GOT3 (cell line): ENCODE data around the gene MAML2.

Experiments used
- DNase-seq: peaks from one replicate; lab custom pipeline; 2025; ENCODE audit warnings: mixed read lengths; lab: John Stamatoyannopoulos, UW

Gene MAML2

GRCh38 chr11:96102664-96103078, 240.3 kb downstream of the MAML2 start:
- no peak for DNase-seq

- no peak for DNase-seq
Observed at GRCh38 chr11:96101146-96101545, 241.8 kb downstream of the MAML2 start.

GRCh38 chr11:96098511-96099241, 244.3 kb downstream of the MAML2 start:
- DNase-seq, result no peak

- no peak for DNase-seq
Observed at GRCh38 chr11:96097844-96098421, 245.1 kb downstream of the MAML2 start.

GRCh38 chr11:96096360-96096759, 246.6 kb downstream of the MAML2 start:
- no peak for DNase-seq

GRCh38 chr11:96095884-96096303, 247.1 kb downstream of the MAML2 start:
- no peak for DNase-seq

- DNase-seq, result no peak
Observed at GRCh38 chr11:96094156-96094555, 248.8 kb downstream of the MAML2 start.

- DNase-seq, result no peak
Observed at GRCh38 chr11:96092511-96092910, 250.5 kb downstream of the MAML2 start.

GRCh38 chr11:96091476-96091875, 251.5 kb downstream of the MAML2 start:
- DNase-seq, result no peak

- DNase-seq, result no peak
Observed at GRCh38 chr11:96090711-96091110, 252.3 kb downstream of the MAML2 start.

- no peak for DNase-seq
Observed at GRCh38 chr11:96088914-96089313, 254.1 kb downstream of the MAML2 start.

- DNase-seq, result no peak
Observed at GRCh38 chr11:96086111-96086510, 256.9 kb downstream of the MAML2 start.

GRCh38 chr11:96085319-96085930, 257.6 kb downstream of the MAML2 start:
- no peak for DNase-seq

GRCh38 chr11:96084610-96085318, 258.2 kb downstream of the MAML2 start:
- DNase-seq, result no peak

GRCh38 chr11:96082936-96083335, 260.1 kb downstream of the MAML2 start:
- no peak for DNase-seq

- DNase-seq, result no peak
Observed at GRCh38 chr11:96082002-96082899, 260.7 kb downstream of the MAML2 start.

GRCh38 chr11:96081561-96081960, 261.4 kb downstream of the MAML2 start:
- DNase-seq, result no peak

- no peak for DNase-seq
Observed at GRCh38 chr11:96079691-96080090, 263.3 kb downstream of the MAML2 start.

GRCh38 chr11:96075532-96075959, 267.4 kb downstream of the MAML2 start:
- DNase-seq, result no peak

GRCh38 chr11:96074551-96075310, 268.3 kb downstream of the MAML2 start:
- DNase-seq, result no peak

GRCh38 chr11:96073536-96073935, 269.5 kb downstream of the MAML2 start:
- DNase-seq, result no peak
